ENCODE data around the gene PPM1H.

DNA sequence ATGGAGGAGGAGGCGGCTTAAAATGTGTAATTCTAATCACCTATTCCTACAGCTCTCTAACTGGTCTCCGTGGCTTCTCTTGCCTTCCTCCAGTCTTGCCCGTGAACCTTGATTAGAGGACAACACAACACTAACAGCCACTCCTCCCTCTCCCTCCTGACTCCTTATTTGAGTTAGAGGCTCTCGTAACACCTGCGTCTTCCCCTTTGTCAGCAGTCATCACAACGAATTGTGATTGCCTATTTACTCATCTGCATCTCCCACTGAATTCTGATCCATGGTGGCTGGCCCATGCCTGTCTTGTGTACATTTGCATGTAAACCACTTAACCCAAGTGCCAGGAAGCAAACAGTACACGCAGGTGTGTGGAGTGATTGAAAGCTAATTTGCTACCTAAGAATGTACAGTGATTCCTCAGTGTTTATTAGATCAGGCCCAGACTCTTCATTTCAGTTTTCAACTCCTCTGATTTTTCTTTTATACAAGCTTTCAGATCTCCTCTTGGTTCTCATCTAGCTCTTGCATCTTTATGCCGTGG lies 313.8 kb downstream of the PPM1H start:
- TF ChIP-seq, protein P1, sequence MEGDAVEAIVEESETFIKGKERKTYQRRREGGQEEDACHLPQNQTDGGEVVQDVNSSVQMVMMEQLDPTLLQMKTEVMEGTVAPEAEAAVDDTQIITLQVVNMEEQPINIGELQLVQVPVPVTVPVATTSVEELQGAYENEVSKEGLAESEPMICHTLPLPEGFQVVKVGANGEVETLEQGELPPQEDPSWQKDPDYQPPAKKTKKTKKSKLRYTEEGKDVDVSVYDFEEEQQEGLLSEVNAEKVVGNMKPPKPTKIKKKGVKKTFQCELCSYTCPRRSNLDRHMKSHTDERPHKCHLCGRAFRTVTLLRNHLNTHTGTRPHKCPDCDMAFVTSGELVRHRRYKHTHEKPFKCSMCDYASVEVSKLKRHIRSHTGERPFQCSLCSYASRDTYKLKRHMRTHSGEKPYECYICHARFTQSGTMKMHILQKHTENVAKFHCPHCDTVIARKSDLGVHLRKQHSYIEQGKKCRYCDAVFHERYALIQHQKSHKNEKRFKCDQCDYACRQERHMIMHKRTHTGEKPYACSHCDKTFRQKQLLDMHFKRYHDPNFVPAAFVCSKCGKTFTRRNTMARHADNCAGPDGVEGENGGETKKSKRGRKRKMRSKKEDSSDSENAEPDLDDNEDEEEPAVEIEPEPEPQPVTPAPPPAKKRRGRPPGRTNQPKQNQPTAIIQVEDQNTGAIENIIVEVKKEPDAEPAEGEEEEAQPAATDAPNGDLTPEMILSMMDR (IDR thresholded peaks at IDR 0.05; ENCODE audit: low read depth, low read length) = no peak
- TF ChIP-seq EZH2phosphoT487 (IDR thresholded peaks at IDR 0.05; ENCODE audit: low read depth) = no peak

Measured in OCI-LY3 (cell line).